ENCODE data around the gene SERPINA1.
A peak's percentile ranks its signal among the peaks of the same experiment; 100 is the strongest.
"Not testable (repeated sequence)": the region's sequence is repeated elsewhere in the genome, so short reads cannot be mapped to it uniquely, and the experiment has no call there.

Gene SERPINA1

DNA sequence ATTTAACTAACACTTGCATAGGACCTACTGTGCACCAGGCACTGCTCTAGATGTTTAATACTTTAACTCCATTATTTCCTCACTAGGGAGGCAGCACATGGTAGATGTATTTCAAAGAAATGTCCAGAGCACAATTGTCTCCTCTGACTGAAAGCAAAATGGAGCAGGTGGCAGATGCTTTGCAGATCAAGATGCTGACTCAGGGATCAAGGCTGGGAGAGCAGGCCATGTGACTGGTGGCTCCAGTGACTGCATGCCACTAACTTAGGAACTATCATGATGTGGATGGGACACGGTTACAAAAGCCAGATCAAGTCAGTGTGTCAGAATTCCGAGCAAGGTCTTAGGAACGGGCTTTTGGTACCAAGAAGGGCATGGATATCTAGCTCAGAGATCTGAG, 36.0 kb upstream of the SERPINA1 start:
- Histone ChIP-seq H2BK120ac (ENCODE audit: low read depth, low read length) (no peak overlapping the region), H2BK15ac (ENCODE audit: low read depth, poor library complexity, severe bottlenecking) (no peak overlapping the region), H3K4me3 (ENCODE audit: insufficient read depth in 1 of 2, low read depth in 1 of 2, low read length in 2 of 2) (no peak overlapping the region), H3K9ac (ENCODE audit: low read length) (no peak overlapping the region), H2AFZ (ENCODE audit: low read depth, low read length) (no peak overlapping the region), H3K18ac (ENCODE audit: low read depth in 1 of 2, low read length in 2 of 2) (no peak overlapping the region), H4K8ac (ENCODE audit: low read length) (no peak overlapping the region), H2BK5ac (ENCODE audit: low read depth, low read length, poor library complexity, severe bottlenecking) (no peak overlapping the region), H3K27me3 (ENCODE audit: control insufficient read depth in 1 of 2, insufficient read depth in 1 of 2, low read length in 2 of 2) (peaks cover 5 to 19% of the 10 kb centered on the region in 2 experiments), H4K91ac (ENCODE audit: low read length) (no peak overlapping the region), H3K14ac (ENCODE audit: low read length in 2 of 2) (no peak overlapping the region), H3K4me2 (ENCODE audit: low read length, poor library complexity, severe bottlenecking) (no peak overlapping the region), H3K4ac (ENCODE audit: low read depth in 1 of 2, low read length in 2 of 2) (no peak overlapping the region), H3K36me3 (ENCODE audit: control insufficient read depth in 1 of 2, insufficient read depth in 2 of 2, low read depth in 1 of 2, low read length in 2 of 2) (no peaks in the 10 kb centered on the region), H3K9me3 (ENCODE audit: control insufficient read depth, low read length) (no peaks in the 10 kb centered on the region), H3K27ac (ENCODE audit: low read length, poor library complexity, severe bottlenecking) (no peak overlapping the region), H3K23ac (ENCODE audit: low read length in 2 of 2) (no peak overlapping the region), H2BK12ac (ENCODE audit: low read length in 2 of 2) (no peak overlapping the region), H2AK5ac (ENCODE audit: low read length, severe bottlenecking) (no peak overlapping the region), H3K4me1 (ENCODE audit: control insufficient read depth, insufficient read depth, low read depth, low read length) (no peaks in the 10 kb centered on the region), H3K79me1 (replicated peaks; ENCODE audit: low read length, poor library complexity, severe bottlenecking) (no peaks in the 10 kb centered on the region)
- DNase-seq: no peak
- 61% methylated on average over 3 of the region's 3 CpGs for WGBS

GRCh38 chr14:94423453-94424056, 35.2 kb upstream of the SERPINA1 start:
- H3K4ac ChIP-seq (ENCODE audit: low read depth in 1 of 2, low read length in 2 of 2): no peak overlapping the region
- H3K27me3 ChIP-seq (ENCODE audit: control insufficient read depth in 1 of 2, insufficient read depth in 1 of 2, low read length in 2 of 2): peaks cover 5 to 16% of the 10 kb centered on the region in 2 experiments
- H3K18ac ChIP-seq (ENCODE audit: low read depth in 1 of 2, low read length in 2 of 2): no peak overlapping the region
- H4K91ac ChIP-seq (ENCODE audit: low read length): no peak overlapping the region
- no peak overlapping the region for H3K23ac ChIP-seq (ENCODE audit: low read length in 2 of 2)
- peak; percentile 7 for DNase-seq
- H3K9me3 ChIP-seq (ENCODE audit: control insufficient read depth, low read length): no peaks in the 10 kb centered on the region
- no peak overlapping the region for H3K4me2 ChIP-seq (ENCODE audit: low read length, poor library complexity, severe bottlenecking)
- H3K9ac ChIP-seq (ENCODE audit: low read length): peak overlapping the region; percentile 35
- H2BK15ac ChIP-seq (ENCODE audit: low read depth, poor library complexity, severe bottlenecking): no peak overlapping the region
- no peak overlapping the region for H3K27ac ChIP-seq (ENCODE audit: low read length, poor library complexity, severe bottlenecking)
- H3K4me1 ChIP-seq (ENCODE audit: control insufficient read depth, insufficient read depth, low read depth, low read length): no peaks in the 10 kb centered on the region
- no peak overlapping the region for H2BK120ac ChIP-seq (ENCODE audit: low read depth, low read length)
- no peak overlapping the region for H2BK12ac ChIP-seq (ENCODE audit: low read length in 2 of 2)
- no peaks in the 10 kb centered on the region for H3K79me1 ChIP-seq (replicated peaks; ENCODE audit: low read length, poor library complexity, severe bottlenecking)
- WGBS: 10% methylated on average over 13 of the region's 13 CpGs
- no peak overlapping the region for H2AFZ ChIP-seq (ENCODE audit: low read depth, low read length)
- H2AK5ac ChIP-seq (ENCODE audit: low read length, severe bottlenecking): no peak overlapping the region
- H2BK5ac ChIP-seq (ENCODE audit: low read depth, low read length, poor library complexity, severe bottlenecking): no peak overlapping the region
- H3K14ac ChIP-seq (ENCODE audit: low read length in 2 of 2): no peak overlapping the region
- H3K36me3 ChIP-seq (ENCODE audit: control insufficient read depth in 1 of 2, insufficient read depth in 2 of 2, low read depth in 1 of 2, low read length in 2 of 2): no peaks in the 10 kb centered on the region
- no peak overlapping the region for H4K8ac ChIP-seq (ENCODE audit: low read length)
- H3K4me3 ChIP-seq (ENCODE audit: insufficient read depth in 1 of 2, low read depth in 1 of 2, low read length in 2 of 2): peak overlapping the region in 1 of 2 experiments; percentile 40

DNA sequence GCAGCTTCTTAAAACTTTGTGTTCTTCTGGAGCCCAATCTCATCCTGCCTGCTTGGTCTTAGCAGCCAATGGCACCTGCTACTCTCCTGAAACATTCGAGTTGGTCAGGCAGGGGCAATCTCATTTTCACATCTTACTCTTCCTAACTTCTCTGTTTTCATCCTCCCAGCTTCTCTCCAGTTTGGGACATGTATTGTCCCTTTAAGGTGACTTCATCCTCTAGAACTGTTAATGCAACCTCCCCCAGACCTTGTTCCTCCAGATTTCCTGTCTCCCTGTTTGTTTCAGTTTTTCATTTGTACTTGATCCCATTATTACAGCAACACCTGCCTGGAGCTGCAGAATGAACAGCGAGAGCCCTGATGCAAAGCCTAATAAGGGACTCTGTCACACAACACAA, 32.9 kb upstream of the SERPINA1 start:
- no peak overlapping the region for H2AFZ ChIP-seq (ENCODE audit: low read depth, low read length)
- no peaks in the 10 kb centered on the region for H3K9me3 ChIP-seq (ENCODE audit: control insufficient read depth, low read length)
- H3K4me2 ChIP-seq (ENCODE audit: low read length, poor library complexity, severe bottlenecking): no peak overlapping the region
- H2AK5ac ChIP-seq (ENCODE audit: low read length, severe bottlenecking): no peak overlapping the region
- no peak overlapping the region for H2BK12ac ChIP-seq (ENCODE audit: low read length in 2 of 2)
- no peak overlapping the region for H4K91ac ChIP-seq (ENCODE audit: low read length)
- no peak overlapping the region for H3K14ac ChIP-seq (ENCODE audit: low read length in 2 of 2)
- no peak overlapping the region for H3K9ac ChIP-seq (ENCODE audit: low read length)
- no peak overlapping the region for H2BK5ac ChIP-seq (ENCODE audit: low read depth, low read length, poor library complexity, severe bottlenecking)
- whole genome bisulfite sequencing: 54% methylated on average over 2 of the region's 2 CpGs
- H3K4me3 ChIP-seq (ENCODE audit: insufficient read depth in 1 of 2, low read depth in 1 of 2, low read length in 2 of 2): no peak overlapping the region
- no peak overlapping the region for H3K23ac ChIP-seq (ENCODE audit: low read length in 2 of 2)
- no peaks in the 10 kb centered on the region for H3K36me3 ChIP-seq (ENCODE audit: control insufficient read depth in 1 of 2, insufficient read depth in 2 of 2, low read depth in 1 of 2, low read length in 2 of 2)
- H3K4ac ChIP-seq (ENCODE audit: low read depth in 1 of 2, low read length in 2 of 2): no peak overlapping the region
- H4K8ac ChIP-seq (ENCODE audit: low read length): no peak overlapping the region
- no peaks in the 10 kb centered on the region for H3K4me1 ChIP-seq (ENCODE audit: control insufficient read depth, insufficient read depth, low read depth, low read length)
- DNase-seq: no peak
- peaks cover 3 to 5% of the 10 kb centered on the region in 2 experiments for H3K27me3 ChIP-seq (ENCODE audit: control insufficient read depth in 1 of 2, insufficient read depth in 1 of 2, low read length in 2 of 2)
- no peak overlapping the region for H3K27ac ChIP-seq (ENCODE audit: low read length, poor library complexity, severe bottlenecking)
- no peak overlapping the region for H2BK15ac ChIP-seq (ENCODE audit: low read depth, poor library complexity, severe bottlenecking)
- no peaks in the 10 kb centered on the region for H3K79me1 ChIP-seq (replicated peaks; ENCODE audit: low read length, poor library complexity, severe bottlenecking)
- H2BK120ac ChIP-seq (ENCODE audit: low read depth, low read length): no peak overlapping the region
- no peak overlapping the region for H3K18ac ChIP-seq (ENCODE audit: low read depth in 1 of 2, low read length in 2 of 2)

GRCh38 chr14:94417497-94418205, 29.2 kb upstream of the SERPINA1 start:
- not testable (repeated sequence) for H2AFZ ChIP-seq (ENCODE audit: low read depth, low read length); H2AK5ac ChIP-seq (ENCODE audit: low read length, severe bottlenecking); H3K4me1 ChIP-seq (ENCODE audit: control insufficient read depth, insufficient read depth, low read depth, low read length); H2BK5ac ChIP-seq (ENCODE audit: low read depth, low read length, poor library complexity, severe bottlenecking); H3K23ac ChIP-seq (ENCODE audit: low read length in 2 of 2); H3K14ac ChIP-seq (ENCODE audit: low read length in 2 of 2); H3K36me3 ChIP-seq (ENCODE audit: control insufficient read depth in 1 of 2, insufficient read depth in 2 of 2, low read depth in 1 of 2, low read length in 2 of 2); H3K4ac ChIP-seq (ENCODE audit: low read depth in 1 of 2, low read length in 2 of 2); H3K4me3 ChIP-seq (ENCODE audit: insufficient read depth in 1 of 2, low read depth in 1 of 2, low read length in 2 of 2); H2BK12ac ChIP-seq (ENCODE audit: low read length in 2 of 2); H3K9ac ChIP-seq (ENCODE audit: low read length); DNase-seq; H4K8ac ChIP-seq (ENCODE audit: low read length); H2BK15ac ChIP-seq (ENCODE audit: low read depth, poor library complexity, severe bottlenecking); H2BK120ac ChIP-seq (ENCODE audit: low read depth, low read length); H3K27ac ChIP-seq (ENCODE audit: low read length, poor library complexity, severe bottlenecking); H3K18ac ChIP-seq (ENCODE audit: low read depth in 1 of 2, low read length in 2 of 2); H4K91ac ChIP-seq (ENCODE audit: low read length); H3K4me2 ChIP-seq (ENCODE audit: low read length, poor library complexity, severe bottlenecking); H3K9me3 ChIP-seq (ENCODE audit: control insufficient read depth, low read length); H3K79me1 ChIP-seq (replicated peaks; ENCODE audit: low read length, poor library complexity, severe bottlenecking)
- peaks cover 5 to 25% of the 10 kb centered on the region in 2 experiments for H3K27me3 ChIP-seq (ENCODE audit: control insufficient read depth in 1 of 2, insufficient read depth in 1 of 2, low read length in 2 of 2)
- WGBS: 47% methylated on average over 3 of the region's 3 CpGs

Data from mesenchymal stem cell (in vitro differentiated cells and primary cell).